Upper lobe of left lung (tissue), 4 donors: ENCODE results near the gene LGALS1.

Experiments used
- EP300 ChIP-seq, 4 donors: sonication (generic); formaldehyde crosslinking; IDR thresholded peaks; one replicate each; pipeline ENCODE4 v1.5.1; 2017; ENCODE audit warnings: antibody characterized with exemption in 4 of 4, control low read depth in 2 of 4
- POLR2A ChIP-seq, 4 donors: fragments of 450-650 bp; IDR thresholded peaks; one replicate each; pipeline ENCODE4 v1.5.1; 2016 to 2017; ENCODE audit warnings: antibody characterized with exemption in 4 of 4, mild to moderate bottlenecking in 2 of 4
- POLR2AphosphoS5 ChIP-seq, 2 donors: sonication (generic); formaldehyde crosslinking; IDR thresholded peaks; one replicate each; pipeline ENCODE4 v1.5.1; 2017; ENCODE audit warnings: antibody characterized with exemption in 2 of 2
- TF ChIP-seq, protein P1 (sequence below), 6 experiments: fragments of 450-650 bp in 4 of 6; fragments of 200-600 bp in 2 of 6; sonication (generic) in 2 of 6; IDR thresholded peaks; one replicate each; pipeline ENCODE4 v1.5.1; 2016 to 2019; ENCODE audit warnings: antibody characterized with exemption in 6 of 6

DNA sequence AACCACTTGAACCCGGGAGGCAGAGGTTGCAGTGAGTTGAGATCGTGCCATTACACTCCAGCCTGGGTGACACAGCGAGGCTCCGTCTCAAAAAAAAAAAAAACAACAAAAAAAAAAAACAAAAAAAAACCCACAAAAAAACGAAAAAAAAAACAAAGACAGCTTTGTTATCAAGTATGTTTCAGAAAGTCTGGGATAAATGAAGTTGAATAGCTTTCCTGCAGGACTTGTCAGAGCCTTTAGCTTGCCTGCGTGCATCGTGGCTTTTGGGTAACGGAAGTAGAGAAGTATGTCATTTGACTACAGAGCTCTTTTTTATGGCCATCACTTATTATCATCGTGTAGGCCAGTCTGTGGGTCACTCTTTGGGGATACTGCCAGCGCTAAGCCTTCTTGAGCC is 36.1 kb downstream of the LGALS1 start:
- TF ChIP-seq, protein P1, sequence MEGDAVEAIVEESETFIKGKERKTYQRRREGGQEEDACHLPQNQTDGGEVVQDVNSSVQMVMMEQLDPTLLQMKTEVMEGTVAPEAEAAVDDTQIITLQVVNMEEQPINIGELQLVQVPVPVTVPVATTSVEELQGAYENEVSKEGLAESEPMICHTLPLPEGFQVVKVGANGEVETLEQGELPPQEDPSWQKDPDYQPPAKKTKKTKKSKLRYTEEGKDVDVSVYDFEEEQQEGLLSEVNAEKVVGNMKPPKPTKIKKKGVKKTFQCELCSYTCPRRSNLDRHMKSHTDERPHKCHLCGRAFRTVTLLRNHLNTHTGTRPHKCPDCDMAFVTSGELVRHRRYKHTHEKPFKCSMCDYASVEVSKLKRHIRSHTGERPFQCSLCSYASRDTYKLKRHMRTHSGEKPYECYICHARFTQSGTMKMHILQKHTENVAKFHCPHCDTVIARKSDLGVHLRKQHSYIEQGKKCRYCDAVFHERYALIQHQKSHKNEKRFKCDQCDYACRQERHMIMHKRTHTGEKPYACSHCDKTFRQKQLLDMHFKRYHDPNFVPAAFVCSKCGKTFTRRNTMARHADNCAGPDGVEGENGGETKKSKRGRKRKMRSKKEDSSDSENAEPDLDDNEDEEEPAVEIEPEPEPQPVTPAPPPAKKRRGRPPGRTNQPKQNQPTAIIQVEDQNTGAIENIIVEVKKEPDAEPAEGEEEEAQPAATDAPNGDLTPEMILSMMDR (IDR thresholded peaks at IDR 0.05): no peak
- TF ChIP-seq POLR2AphosphoS5 (IDR thresholded peaks at IDR 0.05) (no peak), EP300 (IDR thresholded peaks at IDR 0.05) (no peak), POLR2A (IDR thresholded peaks at IDR 0.05) (no peak)
